Peyer's patch (tissue), 4 donors: ENCODE results near the gene ABHD13.

Source experiments
- CTCF ChIP-seq, 6 experiments: fragments of 450-650 bp in 4 of 6; fragments of 200-600 bp in 2 of 6; sonication (generic) in 1 of 6; IDR thresholded peaks; one replicate each; pipeline ENCODE4 v1.5.1; 2017 to 2019; ENCODE audit warnings: antibody characterized with exemption in 6 of 6, mild to moderate bottlenecking in 3 of 6, moderate library complexity in 1 of 6
- POLR2A ChIP-seq, 2 donors: fragments of 450-650 bp; IDR thresholded peaks; one replicate each; pipeline ENCODE4 v1.5.1; 2017; ENCODE audit warnings: antibody characterized with exemption in 2 of 2, mild to moderate bottlenecking in 2 of 2, moderate library complexity in 2 of 2

- TF ChIP-seq CTCF (IDR thresholded peaks at IDR 0.05) (no peak), POLR2A (IDR thresholded peaks at IDR 0.05) (no peak)
Measured at GRCh38 chr13:108194435-108194936, 23.7 kb upstream of the ABHD13 start.
